ENCODE results near the gene MTX1.
A peak's percentile ranks its signal among the peaks of the same experiment; 100 is the strongest.
"Not testable (repeated sequence)": the region's sequence is repeated elsewhere in the genome, so short reads cannot be mapped to it uniquely, and the experiment has no call there.

Gene MTX1

GRCh38 chr1:155241069-155241679, 32.7 kb downstream of the MTX1 start:
- peak; percentile 75 for DNase-seq (ENCODE audit: low spot score)

- DNase-seq (ENCODE audit: low spot score), result no peak
Observed at GRCh38 chr1:155241841-155242264, 33.4 kb downstream of the MTX1 start.

- DNase-seq (ENCODE audit: low spot score), result no peak
Observed at GRCh38 chr1:155242805-155243358, 34.4 kb downstream of the MTX1 start.

GRCh38 chr1:155244368-155245162, 36.1 kb downstream of the MTX1 start:
- DNase-seq (ENCODE audit: low spot score), result peak; percentile 94

- no peak for DNase-seq (ENCODE audit: low spot score)
Observed at GRCh38 chr1:155245163-155245524, 36.6 kb downstream of the MTX1 start.

- DNase-seq (ENCODE audit: low spot score), result not testable (repeated sequence)
Observed at GRCh38 chr1:155246796-155247195, 38.3 kb downstream of the MTX1 start.

- DNase-seq (ENCODE audit: low spot score), result no peak
Observed at GRCh38 chr1:155247667-155248553, 39.4 kb downstream of the MTX1 start.

GRCh38 chr1:155250246-155250632, 41.7 kb downstream of the MTX1 start:
- DNase-seq (ENCODE audit: low spot score), result peak; percentile 60

GRCh38 chr1:155250633-155251449, 42.3 kb downstream of the MTX1 start:
- DNase-seq (ENCODE audit: low spot score), result peak; percentile 97

- no peak for DNase-seq (ENCODE audit: low spot score)
Observed at GRCh38 chr1:155251566-155251965, 43.1 kb downstream of the MTX1 start.

GRCh38 chr1:155253208-155253607, 44.7 kb downstream of the MTX1 start:
- DNase-seq (ENCODE audit: low spot score), result no peak

- no peak for DNase-seq (ENCODE audit: low spot score)
Observed at GRCh38 chr1:155253797-155254196, 45.3 kb downstream of the MTX1 start.

GRCh38 chr1:155254228-155254713, 45.8 kb downstream of the MTX1 start:
- DNase-seq (ENCODE audit: low spot score), result no peak

- DNase-seq (ENCODE audit: low spot score), result no peak
Observed at GRCh38 chr1:155254714-155255242, 46.3 kb downstream of the MTX1 start.

GRCh38 chr1:155255243-155256007, 46.9 kb downstream of the MTX1 start, which contains the start of gene ENTREP3:
Gene ENTREP3, minus strand, starts transcription at chr1:155255483. Its CDS starts 606 bp downstream, at chr1:155254877.
- peak; percentile 88 for DNase-seq (ENCODE audit: low spot score)

GRCh38 chr1:155256058-155256852, 47.8 kb downstream of the MTX1 start:
- no peak for DNase-seq (ENCODE audit: low spot score)

- no peak for DNase-seq (ENCODE audit: low spot score)
Observed at GRCh38 chr1:155260276-155260675, 51.8 kb downstream of the MTX1 start.

- DNase-seq (ENCODE audit: low spot score), result peak; percentile 19
Observed at GRCh38 chr1:155261493-155261851, 53.0 kb downstream of the MTX1 start.

Data from germinal center (tissue), 1 donor.